Astrocyte (in vitro differentiated cells and primary cell): ENCODE results near the gene TP53.

Experiments used
- EZH2 ChIP-seq: IDR thresholded peaks from 2 replicates; pipeline ENCODE4 v1.6.1; 2012; ENCODE audit warnings: mild to moderate bottlenecking, low read length, inconsistent platforms; ENCODE audit not compliant: insufficient read depth
- TF ChIP-seq, protein P1 (sequence below): IDR thresholded peaks from 2 replicates; pipeline ENCODE4 v1.5.1; 2011; ENCODE audit warnings: low read depth, mild to moderate bottlenecking, inconsistent platforms, low read length, moderate library complexity; ENCODE audit not compliant: insufficient read depth

DNA sequence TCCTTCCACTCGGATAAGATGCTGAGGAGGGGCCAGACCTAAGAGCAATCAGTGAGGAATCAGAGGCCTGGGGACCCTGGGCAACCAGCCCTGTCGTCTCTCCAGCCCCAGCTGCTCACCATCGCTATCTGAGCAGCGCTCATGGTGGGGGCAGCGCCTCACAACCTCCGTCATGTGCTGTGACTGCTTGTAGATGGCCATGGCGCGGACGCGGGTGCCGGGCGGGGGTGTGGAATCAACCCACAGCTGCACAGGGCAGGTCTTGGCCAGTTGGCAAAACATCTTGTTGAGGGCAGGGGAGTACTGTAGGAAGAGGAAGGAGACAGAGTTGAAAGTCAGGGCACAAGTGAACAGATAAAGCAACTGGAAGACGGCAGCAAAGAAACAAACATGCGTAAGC, 12.4 kb downstream of the TP53 start:
- TF ChIP-seq, protein P1, sequence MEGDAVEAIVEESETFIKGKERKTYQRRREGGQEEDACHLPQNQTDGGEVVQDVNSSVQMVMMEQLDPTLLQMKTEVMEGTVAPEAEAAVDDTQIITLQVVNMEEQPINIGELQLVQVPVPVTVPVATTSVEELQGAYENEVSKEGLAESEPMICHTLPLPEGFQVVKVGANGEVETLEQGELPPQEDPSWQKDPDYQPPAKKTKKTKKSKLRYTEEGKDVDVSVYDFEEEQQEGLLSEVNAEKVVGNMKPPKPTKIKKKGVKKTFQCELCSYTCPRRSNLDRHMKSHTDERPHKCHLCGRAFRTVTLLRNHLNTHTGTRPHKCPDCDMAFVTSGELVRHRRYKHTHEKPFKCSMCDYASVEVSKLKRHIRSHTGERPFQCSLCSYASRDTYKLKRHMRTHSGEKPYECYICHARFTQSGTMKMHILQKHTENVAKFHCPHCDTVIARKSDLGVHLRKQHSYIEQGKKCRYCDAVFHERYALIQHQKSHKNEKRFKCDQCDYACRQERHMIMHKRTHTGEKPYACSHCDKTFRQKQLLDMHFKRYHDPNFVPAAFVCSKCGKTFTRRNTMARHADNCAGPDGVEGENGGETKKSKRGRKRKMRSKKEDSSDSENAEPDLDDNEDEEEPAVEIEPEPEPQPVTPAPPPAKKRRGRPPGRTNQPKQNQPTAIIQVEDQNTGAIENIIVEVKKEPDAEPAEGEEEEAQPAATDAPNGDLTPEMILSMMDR: no peak
- TF ChIP-seq EZH2: no peak
